ENCODE measurements around the gene DAPP1. TPM values are rescaled to one million over a fixed set of nuclear protein-coding genes. Genes with fewer than 3 reads are reported as not detected.

DAPP1 gene
- total and polyA plus RNA-seq, 2 experiments from 2014 or later: not detected

DNA sequence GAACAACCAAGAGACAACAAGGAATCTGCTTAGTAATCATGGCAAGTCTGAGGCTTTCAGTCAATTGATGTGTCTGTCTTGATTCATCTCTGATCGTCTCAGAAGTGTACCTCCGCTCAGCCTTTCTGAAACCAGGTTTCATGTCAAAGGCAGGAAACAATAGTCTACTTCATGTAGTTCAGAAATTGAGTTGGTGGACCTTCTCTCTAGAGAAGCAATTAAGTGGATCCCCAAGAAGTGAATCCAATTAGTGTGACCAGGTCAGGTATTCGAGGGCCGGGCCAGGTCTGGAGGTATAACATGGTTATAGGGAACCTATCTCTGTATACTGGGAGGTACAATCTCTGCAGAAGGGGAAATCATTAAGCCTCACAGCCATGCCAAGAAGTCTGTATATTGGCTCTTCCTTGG is 32.0 kb downstream of the DAPP1 start:
- DNase-seq (ENCODE audit: low spot score) (no peak), ATAC-seq (no peak)
- H3K9me3 Mint-ChIP-seq: no peaks in the 10 kb centered on the region
- TF ChIP-seq CTCF (conservative IDR thresholded peaks at IDR 0.05; ENCODE audit: low read depth in 2 of 2) (no peak), ZNF462 (CRISPR knock-in tag; IDR thresholded peaks at IDR 0.05) (no peak), STAT1 (IDR thresholded peaks at IDR 0.05; ENCODE audit: unreplicated experiment) (no peak), JUNB (IDR thresholded peaks at IDR 0.05; ENCODE audit: unreplicated experiment) (no peak), NANOG (IDR thresholded peaks at IDR 0.05; ENCODE audit: borderline replicate concordance) (no peak), CREB1 (CRISPR knock-in tag; IDR thresholded peaks at IDR 0.05; ENCODE audit: low read depth) (no peak), ZNF331 (CRISPR knock-in tag; IDR thresholded peaks at IDR 0.05; ENCODE audit: low read depth) (no peak), ZNF114 (CRISPR knock-in tag; IDR thresholded peaks at IDR 0.05) (no peak), EZH2phosphoT487 (IDR thresholded peaks at IDR 0.05; ENCODE audit: unreplicated experiment) (no peak), EZH2 (IDR thresholded peaks at IDR 0.05; ENCODE audit: low read depth, unreplicated experiment) (no peak), REST (IDR thresholded peaks at IDR 0.05; ENCODE audit: unreplicated experiment) (no peak), POLR2AphosphoS5 (IDR thresholded peaks at IDR 0.05; ENCODE audit: low read depth) (no peak)
- TF ChIP-seq, protein P1, sequence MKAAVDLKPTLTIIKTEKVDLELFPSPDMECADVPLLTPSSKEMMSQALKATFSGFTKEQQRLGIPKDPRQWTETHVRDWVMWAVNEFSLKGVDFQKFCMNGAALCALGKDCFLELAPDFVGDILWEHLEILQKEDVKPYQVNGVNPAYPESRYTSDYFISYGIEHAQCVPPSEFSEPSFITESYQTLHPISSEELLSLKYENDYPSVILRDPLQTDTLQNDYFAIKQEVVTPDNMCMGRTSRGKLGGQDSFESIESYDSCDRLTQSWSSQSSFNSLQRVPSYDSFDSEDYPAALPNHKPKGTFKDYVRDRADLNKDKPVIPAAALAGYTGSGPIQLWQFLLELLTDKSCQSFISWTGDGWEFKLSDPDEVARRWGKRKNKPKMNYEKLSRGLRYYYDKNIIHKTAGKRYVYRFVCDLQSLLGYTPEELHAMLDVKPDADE (IDR thresholded peaks at IDR 0.05): no peak
- H3K4me1 ChIP-seq (ENCODE audit: insufficient read depth): no peaks in the 10 kb centered on the region
- no peak overlapping the region for H3K27ac Mint-ChIP-seq
- H3K27me3 Mint-ChIP-seq (ENCODE audit: insufficient read depth, low read depth, poor library complexity): no peaks in the 10 kb centered on the region
- no peaks in the 10 kb centered on the region for H3K36me3 ChIP-seq (ENCODE audit: insufficient read depth)
- no peaks in the 10 kb centered on the region for H4K20me1 ChIP-seq (replicated peaks; ENCODE audit: insufficient read depth)
- no peak overlapping the region for H2AFZ ChIP-seq
- H3K79me2 ChIP-seq (replicated peaks; ENCODE audit: insufficient read depth): no peaks in the 10 kb centered on the region
- H3F3A ChIP-seq (replicated peaks; ENCODE audit: low read depth): no peaks in the 10 kb centered on the region
- no peak overlapping the region for H3K4me3 Mint-ChIP-seq
- H3K9me2 ChIP-seq (ENCODE audit: insufficient read depth): no peaks in the 10 kb centered on the region
- H3K4me2 ChIP-seq: no peak overlapping the region
- H3K27ac ChIP-seq (ENCODE audit: low read depth): no peak overlapping the region
- no peak overlapping the region for H3K4me3 ChIP-seq
- H3K27me3 ChIP-seq (ENCODE audit: insufficient read depth): no peaks in the 10 kb centered on the region
- no peaks in the 10 kb centered on the region for H3K4me1 Mint-ChIP-seq
- H3K36me3 Mint-ChIP-seq (ENCODE audit: low read depth): no peaks in the 10 kb centered on the region

All from GM23338 (cell line).